Fibroblast of lung (primary cell): Measurements from ENCODE around the gene ACBD4. TPM values are rescaled to one million over a fixed set of nuclear protein-coding genes. Genes with fewer than 3 reads are reported as not detected.

Source experiments
- DNase-seq, 2 donors: peaks; one replicate each; pipeline versions ENCODE4 v3.0.0 to v3.0.0-alpha.2; 2010; ENCODE audit warnings: low read depth in 2 of 2
- H2AFZ ChIP-seq: 2 replicates; pipeline ENCODE4 v1.5.1; 2012; ENCODE audit warnings: low read length, control low read depth, inconsistent platforms
- H3K27ac ChIP-seq: 2 replicates; pipeline ENCODE4 v1.5.1; 2011; ENCODE audit warnings: low read length, control low read depth; ENCODE audit not compliant: insufficient read depth
- H3K27me3 ChIP-seq: 2 replicates; pipeline ENCODE4 v1.5.1; 2011; ENCODE audit warnings: mild to moderate bottlenecking, low read length; ENCODE audit not compliant: control insufficient read depth, insufficient read depth
- H3K36me3 ChIP-seq: 2 replicates; pipeline ENCODE4 v1.5.1; 2011; ENCODE audit warnings: low read length; ENCODE audit not compliant: control insufficient read depth, insufficient read depth
- H3K4me1 ChIP-seq: 2 replicates; pipeline ENCODE4 v1.5.1; 2011; ENCODE audit warnings: low read length; ENCODE audit not compliant: control insufficient read depth, insufficient read depth; ENCODE audit errors: extremely low read depth
- H3K4me2 ChIP-seq: 2 replicates; pipeline ENCODE4 v1.5.1; 2011; ENCODE audit warnings: low read length, control low read depth; ENCODE audit not compliant: insufficient read depth; ENCODE audit errors: extremely low read depth
- H3K4me3 ChIP-seq, 4 experiments: fragments of 200-600 bp in 1 of 4; sonication (generic) in 1 of 4; replicated peaks in 1 of 4; 2 replicates each; pipeline ENCODE4 v1.5.1; 2011 to 2016; ENCODE audit warnings: low read length in 4 of 4, low read depth in 3 of 4, mild to moderate bottlenecking in 3 of 4, control low read depth in 2 of 4, inconsistent platforms in 1 of 4, mixed read lengths in 1 of 4; ENCODE audit not compliant: insufficient read depth in 1 of 4; ENCODE audit errors: control extremely low read depth in 1 of 4
- H3K79me2 ChIP-seq: 2 replicates; pipeline ENCODE4 v1.5.1; 2012; ENCODE audit warnings: mild to moderate bottlenecking, low read length, inconsistent platforms; ENCODE audit not compliant: control insufficient read depth, insufficient read depth
- H3K9ac ChIP-seq: 2 replicates; pipeline ENCODE4 v1.5.1; 2011; ENCODE audit warnings: mild to moderate bottlenecking, low read length, control low read depth; ENCODE audit not compliant: insufficient read depth
- H3K9me3 ChIP-seq: 2 replicates; pipeline ENCODE4 v1.5.1; 2012; ENCODE audit warnings: low read depth, low read length; ENCODE audit not compliant: control insufficient read depth, insufficient read depth
- H4K20me1 ChIP-seq: 2 replicates; pipeline ENCODE4 v1.5.1; 2011; ENCODE audit warnings: low read length; ENCODE audit not compliant: control insufficient read depth, insufficient read depth; ENCODE audit errors: extremely low read depth
- EZH2 ChIP-seq: IDR thresholded peaks from 2 replicates; pipeline ENCODE4 v1.5.1; 2012; ENCODE audit warnings: low read length, control low read depth, mild to moderate bottlenecking; ENCODE audit errors: missing control alignments
- polyA plus RNA-seq, 2 donors: library from polyadenylated mRNA; depleted of rRNA in 1 of 2; stranded (reverse) in 1 of 2; unstranded in 1 of 2; fragments of >200 nt; gene quantifications; 2 replicates each; pipeline ENCODE4 v1.2.1, GENCODE V29; 2011 to 2012; ENCODE audit warnings: missing spikeins in 1 of 2
- total RNA-seq: library from RNA; depleted of rRNA; stranded (reverse); fragments of >200 nt; gene quantifications from 2 replicates; pipeline ENCODE4 v1.2.1, GENCODE V29; 2014
- TF ChIP-seq, protein P1 (sequence below), 2 donors: IDR thresholded peaks in 1 of 2; conservative IDR thresholded peaks in 1 of 2; 1 replicate in 1 of 2; 2 replicates in 1 of 2; pipeline ENCODE4 v1.5.1; 2011 to 2012; ENCODE audit warnings: low read length in 2 of 2, control low read depth in 1 of 2, inconsistent platforms in 1 of 2, low read depth in 1 of 2, mild to moderate bottlenecking in 1 of 2

Gene ACBD4
- total and polyA plus RNA-seq, 2 donors (not counting 1 experiment from before 2014, with no cell fraction given): 3.4 to 18.0 TPM

DNA sequence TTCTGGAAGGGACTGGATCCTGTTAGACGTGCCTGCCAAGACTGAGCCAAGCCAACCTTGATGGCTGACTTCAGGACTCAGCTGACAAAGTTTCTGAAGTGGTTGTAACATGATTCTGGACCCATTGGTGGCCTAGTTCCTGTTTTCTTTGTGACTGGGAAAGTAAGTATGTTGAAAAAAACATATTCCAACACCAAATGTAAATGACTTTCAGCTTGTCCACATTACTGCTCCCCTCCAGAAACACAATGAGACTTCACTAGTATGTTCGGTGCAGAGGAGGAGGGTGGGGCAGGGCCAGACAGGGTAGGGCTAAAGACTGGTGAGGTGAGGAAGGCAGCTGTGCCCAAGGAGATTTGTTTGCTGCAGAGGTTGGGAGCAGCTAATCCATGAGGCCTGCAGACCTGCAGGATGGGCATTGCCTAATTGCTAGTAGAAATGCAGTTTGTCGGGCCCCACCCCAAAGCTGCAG, 47.9 kb upstream of the ACBD4 start:
- Histone ChIP-seq H3K4me2 (no peak overlapping the region), H3K36me3 (peaks cover 18% of the 10 kb centered on the region), H3K9me3 (no peaks in the 10 kb centered on the region), H3K27me3 (no peaks in the 10 kb centered on the region), H3K4me1 (peaks cover 13% of the 10 kb centered on the region), H4K20me1 (no peaks in the 10 kb centered on the region), H2AFZ (no peak overlapping the region), H3K9ac (no peak overlapping the region), H3K4me3 (no peak overlapping the region), H3K27ac (no peak overlapping the region), H3K79me2 (peaks cover 1% of the 10 kb centered on the region)
- TF ChIP-seq, protein P1, sequence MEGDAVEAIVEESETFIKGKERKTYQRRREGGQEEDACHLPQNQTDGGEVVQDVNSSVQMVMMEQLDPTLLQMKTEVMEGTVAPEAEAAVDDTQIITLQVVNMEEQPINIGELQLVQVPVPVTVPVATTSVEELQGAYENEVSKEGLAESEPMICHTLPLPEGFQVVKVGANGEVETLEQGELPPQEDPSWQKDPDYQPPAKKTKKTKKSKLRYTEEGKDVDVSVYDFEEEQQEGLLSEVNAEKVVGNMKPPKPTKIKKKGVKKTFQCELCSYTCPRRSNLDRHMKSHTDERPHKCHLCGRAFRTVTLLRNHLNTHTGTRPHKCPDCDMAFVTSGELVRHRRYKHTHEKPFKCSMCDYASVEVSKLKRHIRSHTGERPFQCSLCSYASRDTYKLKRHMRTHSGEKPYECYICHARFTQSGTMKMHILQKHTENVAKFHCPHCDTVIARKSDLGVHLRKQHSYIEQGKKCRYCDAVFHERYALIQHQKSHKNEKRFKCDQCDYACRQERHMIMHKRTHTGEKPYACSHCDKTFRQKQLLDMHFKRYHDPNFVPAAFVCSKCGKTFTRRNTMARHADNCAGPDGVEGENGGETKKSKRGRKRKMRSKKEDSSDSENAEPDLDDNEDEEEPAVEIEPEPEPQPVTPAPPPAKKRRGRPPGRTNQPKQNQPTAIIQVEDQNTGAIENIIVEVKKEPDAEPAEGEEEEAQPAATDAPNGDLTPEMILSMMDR (conservative IDR thresholded peaks at IDR 0.05 in 1 of 2, IDR thresholded peaks at IDR 0.05 in 1 of 2; ENCODE audit: low read depth in 1 of 2, low read length in 2 of 2): no peak
- TF ChIP-seq EZH2: no peak
- DNase-seq: peak; percentile 31 to 59

DNA sequence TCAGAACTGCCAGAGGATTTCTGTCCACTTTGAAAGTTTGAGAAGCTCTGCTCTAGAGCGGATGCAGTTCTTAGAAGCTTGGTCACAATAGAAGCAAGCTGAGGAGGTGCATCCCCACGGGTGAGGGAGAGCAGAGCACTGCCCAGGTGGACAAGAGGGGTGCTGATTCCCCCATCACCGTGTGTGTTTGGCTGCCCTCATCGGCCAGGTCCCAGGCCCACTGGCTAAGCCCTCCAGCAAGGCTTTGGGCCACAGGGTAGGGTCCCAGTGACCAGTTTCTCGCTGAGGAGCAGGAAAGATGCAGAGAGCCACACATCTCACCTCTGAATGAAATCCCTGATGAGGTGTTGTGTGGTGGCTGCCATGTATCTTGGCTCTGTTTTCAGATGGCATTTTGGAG, 47.5 kb upstream of the ACBD4 start:
- no peak for DNase-seq
- Histone ChIP-seq H3K4me3 (no peak overlapping the region), H3K4me1 (peaks cover 14% of the 10 kb centered on the region), H4K20me1 (no peaks in the 10 kb centered on the region), H3K36me3 (peaks cover 18% of the 10 kb centered on the region), H2AFZ (no peak overlapping the region), H3K27me3 (no peaks in the 10 kb centered on the region), H3K27ac (no peak overlapping the region), H3K4me2 (no peak overlapping the region), H3K79me2 (peaks cover 1% of the 10 kb centered on the region), H3K9ac (no peak overlapping the region), H3K9me3 (no peaks in the 10 kb centered on the region)
- TF ChIP-seq, protein P1 (conservative IDR thresholded peaks at IDR 0.05 in 1 of 2, IDR thresholded peaks at IDR 0.05 in 1 of 2; ENCODE audit: low read depth in 1 of 2, low read length in 2 of 2): no peak
- no peak for TF ChIP-seq EZH2

DNA sequence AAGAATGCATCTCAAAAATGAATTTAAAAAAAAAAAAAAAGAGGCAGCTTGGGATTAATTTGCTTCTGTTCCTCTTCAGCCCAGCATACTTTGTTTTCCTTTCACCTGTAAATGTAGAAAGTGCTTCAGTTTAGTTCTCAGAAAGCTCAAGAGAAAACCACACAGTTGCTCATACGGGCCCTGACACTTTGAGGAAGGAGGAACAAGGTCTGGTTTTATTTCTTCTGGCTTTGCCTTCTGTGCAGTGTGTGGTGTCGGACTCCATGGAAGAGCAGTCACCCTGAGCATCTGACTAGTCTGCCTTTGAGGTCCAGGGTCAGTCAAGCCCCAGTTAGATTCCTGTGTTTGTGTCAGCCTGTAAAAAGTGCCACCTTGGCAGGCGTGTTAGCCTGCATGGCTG, 46.7 kb upstream of the ACBD4 start:
- no peak for DNase-seq
- no peaks in the 10 kb centered on the region for H3K9me3 ChIP-seq
- peaks cover 20% of the 10 kb centered on the region for H3K4me1 ChIP-seq
- TF ChIP-seq EZH2: no peak
- TF ChIP-seq, protein P1 (conservative IDR thresholded peaks at IDR 0.05 in 1 of 2, IDR thresholded peaks at IDR 0.05 in 1 of 2; ENCODE audit: low read depth in 1 of 2, low read length in 2 of 2): no peak
- no peaks in the 10 kb centered on the region for H3K27me3 ChIP-seq
- H3K27ac ChIP-seq: no peak overlapping the region
- no peaks in the 10 kb centered on the region for H4K20me1 ChIP-seq
- no peak overlapping the region for H3K4me3 ChIP-seq
- peaks cover 18% of the 10 kb centered on the region for H3K36me3 ChIP-seq
- no peak overlapping the region for H2AFZ ChIP-seq
- H3K9ac ChIP-seq: no peak overlapping the region
- H3K4me2 ChIP-seq: no peak overlapping the region
- H3K79me2 ChIP-seq: peaks cover 1% of the 10 kb centered on the region
